ENCODE data around the gene KY. TPM values are rescaled to one million over a fixed set of nuclear protein-coding genes. Genes with fewer than 3 reads are reported as not detected.

Gene KY
- total and polyA plus RNA-seq, 4 donors: 0.05 to 0.08 TPM; not detected in 2

GRCh38 chr3:134693804-134694203, 43.0 kb upstream of the KY start:
- Histone ChIP-seq H3K9ac (ENCODE audit: low read depth in 1 of 2, low read length in 2 of 2) (no peak overlapping the region), H3K27me3 (ENCODE audit: control insufficient read depth in 4 of 4, insufficient read depth in 4 of 4, low read length in 3 of 4) (peaks cover 0 to 2% (median 0%) of the 10 kb centered on the region in 4 donors), H3K4me3 (ENCODE audit: low read depth in 1 of 3, low read length in 3 of 3) (no peak overlapping the region), H3K36me3 (ENCODE audit: control insufficient read depth in 4 of 4, insufficient read depth in 3 of 4, low read depth in 1 of 4, low read length in 3 of 4) (no peaks in the 10 kb centered on the region), H3K27ac (ENCODE audit: low read depth in 1 of 2, low read length in 2 of 2) (no peak overlapping the region), H3K9me3 (ENCODE audit: control insufficient read depth in 4 of 4, low read length in 3 of 4) (no peaks in the 10 kb centered on the region), H3K4me1 (ENCODE audit: control insufficient read depth in 4 of 4, insufficient read depth in 4 of 4, low read length in 3 of 4) (no peaks in the 10 kb centered on the region)
- no peak for DNase-seq (ENCODE audit: low spot score)
- no peak for TF ChIP-seq HNF4A (conservative IDR thresholded peaks at IDR 0.05)
- TF ChIP-seq SP1 (IDR thresholded peaks at IDR 0.05): no peak
- no peak for TF ChIP-seq ZBTB33 (IDR thresholded peaks at IDR 0.05)
- no peak for TF ChIP-seq HNF4G (IDR thresholded peaks at IDR 0.05)
- no peak for TF ChIP-seq REST (IDR thresholded peaks at IDR 0.05)
- TF ChIP-seq YY1 (IDR thresholded peaks at IDR 0.05): no peak
- TF ChIP-seq TAF1 (conservative IDR thresholded peaks at IDR 0.05): no peak
- TF ChIP-seq JUND (IDR thresholded peaks at IDR 0.05): no peak
- TF ChIP-seq GABPA (IDR thresholded peaks at IDR 0.05 in 1 of 2, conservative IDR thresholded peaks at IDR 0.05 in 1 of 2): no peak
- no peak for TF ChIP-seq FOXA1 (IDR thresholded peaks at IDR 0.05)
- TF ChIP-seq, protein P1, sequence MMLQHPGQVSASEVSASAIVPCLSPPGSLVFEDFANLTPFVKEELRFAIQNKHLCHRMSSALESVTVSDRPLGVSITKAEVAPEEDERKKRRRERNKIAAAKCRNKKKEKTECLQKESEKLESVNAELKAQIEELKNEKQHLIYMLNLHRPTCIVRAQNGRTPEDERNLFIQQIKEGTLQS (IDR thresholded peaks at IDR 0.05): no peak
- WGBS: 78% methylated on average over 7 of the region's 7 CpGs

DNA sequence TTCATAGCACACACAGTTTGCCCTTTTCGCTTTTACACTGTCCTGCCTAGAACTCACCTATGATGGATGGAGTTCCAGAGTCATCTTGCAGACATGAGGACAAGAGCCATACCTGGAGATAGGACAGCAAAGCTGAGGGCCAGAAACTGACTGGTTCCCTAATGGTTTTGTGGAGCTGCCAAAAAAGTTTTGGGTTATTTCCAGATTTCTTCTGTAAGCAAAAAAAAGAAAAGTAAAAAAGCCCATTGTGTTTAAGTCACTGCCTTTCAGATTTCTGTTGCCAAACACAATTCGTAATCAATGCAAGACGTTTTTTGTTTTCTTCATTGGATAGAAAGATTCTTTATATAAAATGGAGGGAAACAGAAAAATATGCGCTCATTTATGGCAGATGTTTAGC, 42.4 kb upstream of the KY start:
- no peaks in the 10 kb centered on the region for H3K9me3 ChIP-seq (ENCODE audit: control insufficient read depth in 4 of 4, low read length in 3 of 4)
- no peak for DNase-seq (ENCODE audit: low spot score)
- no peaks in the 10 kb centered on the region for H3K36me3 ChIP-seq (ENCODE audit: control insufficient read depth in 4 of 4, insufficient read depth in 3 of 4, low read depth in 1 of 4, low read length in 3 of 4)
- H3K4me1 ChIP-seq (ENCODE audit: control insufficient read depth in 4 of 4, insufficient read depth in 4 of 4, low read length in 3 of 4): no peaks in the 10 kb centered on the region
- H3K27ac ChIP-seq (ENCODE audit: low read depth in 1 of 2, low read length in 2 of 2): no peak overlapping the region
- H3K4me3 ChIP-seq (ENCODE audit: low read depth in 1 of 3, low read length in 3 of 3): no peak overlapping the region
- WGBS: 81% methylated on average over 4 of the region's 4 CpGs
- H3K9ac ChIP-seq (ENCODE audit: low read depth in 1 of 2, low read length in 2 of 2): no peak overlapping the region
- H3K27me3 ChIP-seq (ENCODE audit: control insufficient read depth in 4 of 4, insufficient read depth in 4 of 4, low read length in 3 of 4): peaks cover 0 to 2% (median 0%) of the 10 kb centered on the region in 4 donors
- TF ChIP-seq YY1 (IDR thresholded peaks at IDR 0.05) (no peak), RAD21 (IDR thresholded peaks at IDR 0.05) (no peak), JUND (IDR thresholded peaks at IDR 0.05) (no peak), RXRA (IDR thresholded peaks at IDR 0.05) (no peak), FOXA1 (IDR thresholded peaks at IDR 0.05) (no peak), FOXA2 (IDR thresholded peaks at IDR 0.05) (no peak), NR2F2 (IDR thresholded peaks at IDR 0.05) (no peak), HNF4A (conservative IDR thresholded peaks at IDR 0.05) (no peak), ZBTB33 (IDR thresholded peaks at IDR 0.05) (no peak), TAF1 (conservative IDR thresholded peaks at IDR 0.05) (no peak), SP1 (IDR thresholded peaks at IDR 0.05) (no peak), REST (IDR thresholded peaks at IDR 0.05) (no peak), GABPA (IDR thresholded peaks at IDR 0.05 in 1 of 2, conservative IDR thresholded peaks at IDR 0.05 in 1 of 2) (no peak), HNF4G (IDR thresholded peaks at IDR 0.05) (no peak)
- TF ChIP-seq, protein P2, sequence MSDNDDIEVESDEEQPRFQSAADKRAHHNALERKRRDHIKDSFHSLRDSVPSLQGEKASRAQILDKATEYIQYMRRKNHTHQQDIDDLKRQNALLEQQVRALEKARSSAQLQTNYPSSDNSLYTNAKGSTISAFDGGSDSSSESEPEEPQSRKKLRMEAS (IDR thresholded peaks at IDR 0.05): no peak
- TF ChIP-seq, protein P1 (IDR thresholded peaks at IDR 0.05): no peak
- TF ChIP-seq, protein P3, sequence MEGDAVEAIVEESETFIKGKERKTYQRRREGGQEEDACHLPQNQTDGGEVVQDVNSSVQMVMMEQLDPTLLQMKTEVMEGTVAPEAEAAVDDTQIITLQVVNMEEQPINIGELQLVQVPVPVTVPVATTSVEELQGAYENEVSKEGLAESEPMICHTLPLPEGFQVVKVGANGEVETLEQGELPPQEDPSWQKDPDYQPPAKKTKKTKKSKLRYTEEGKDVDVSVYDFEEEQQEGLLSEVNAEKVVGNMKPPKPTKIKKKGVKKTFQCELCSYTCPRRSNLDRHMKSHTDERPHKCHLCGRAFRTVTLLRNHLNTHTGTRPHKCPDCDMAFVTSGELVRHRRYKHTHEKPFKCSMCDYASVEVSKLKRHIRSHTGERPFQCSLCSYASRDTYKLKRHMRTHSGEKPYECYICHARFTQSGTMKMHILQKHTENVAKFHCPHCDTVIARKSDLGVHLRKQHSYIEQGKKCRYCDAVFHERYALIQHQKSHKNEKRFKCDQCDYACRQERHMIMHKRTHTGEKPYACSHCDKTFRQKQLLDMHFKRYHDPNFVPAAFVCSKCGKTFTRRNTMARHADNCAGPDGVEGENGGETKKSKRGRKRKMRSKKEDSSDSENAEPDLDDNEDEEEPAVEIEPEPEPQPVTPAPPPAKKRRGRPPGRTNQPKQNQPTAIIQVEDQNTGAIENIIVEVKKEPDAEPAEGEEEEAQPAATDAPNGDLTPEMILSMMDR (IDR thresholded peaks at IDR 0.05; ENCODE audit: low read depth, low read length, missing input control): no peak

All from liver (tissue), 9 donors.